GM12872 (cell line): ENCODE results near the gene KANK2.

Experiments
- CTCF ChIP-seq: IDR thresholded peaks from 3 replicates; pipeline ENCODE4 v1.5.1; 2011; ENCODE audit warnings: low read depth, mild to moderate bottlenecking, low read length, moderate library complexity; ENCODE audit not compliant: insufficient read depth

The KANK2 gene

GRCh38 chr19:11233073-11233472 is 35.7 kb upstream of the KANK2 start:
- no peak for TF ChIP-seq CTCF

- TF ChIP-seq CTCF = no peak
Measured at GRCh38 chr19:11232555-11232954, 35.2 kb upstream of the KANK2 start.

GRCh38 chr19:11230621-11231386 is 33.5 kb upstream of the KANK2 start:
- TF ChIP-seq CTCF = no peak

- TF ChIP-seq CTCF = peak; percentile 38; the same call in 2 of the 3 replicates
Measured at GRCh38 chr19:11227195-11227886, 30.0 kb upstream of the KANK2 start.

GRCh38 chr19:11226716-11227166 is 29.4 kb upstream of the KANK2 start:
- TF ChIP-seq CTCF = no peak

GRCh38 chr19:11225815-11226214 is 28.5 kb upstream of the KANK2 start:
- no peak for TF ChIP-seq CTCF

GRCh38 chr19:11225172-11225571 is 27.8 kb upstream of the KANK2 start:
- no peak for TF ChIP-seq CTCF
